ENCODE results near the gene HMGB2.

HMGB2 gene

GRCh38 chr4:173282256-173282562 is 51.9 kb downstream of the HMGB2 start:
- TF ChIP-seq SIN3A (IDR thresholded peaks at IDR 0.05; ENCODE audit: borderline replicate concordance, insufficient read depth, low read length) (no peak), POLR2AphosphoS5 (IDR thresholded peaks at IDR 0.05; ENCODE audit: low read depth, low read length) (no peak), TAF1 (IDR thresholded peaks at IDR 0.05; ENCODE audit: borderline replicate concordance, insufficient read depth, low read length) (no peak), FOXP2 (optimal IDR thresholded peaks at IDR 0.05; ENCODE audit: borderline replicate concordance, extremely low read depth, extremely low read length, insufficient read depth) (no peak), REST (IDR thresholded peaks at IDR 0.05; ENCODE audit: insufficient read depth in 1 of 2, low read depth in 2 of 2, low read length in 2 of 2) (no peak)

GRCh38 chr4:173281406-173282255 is 52.5 kb downstream of the HMGB2 start:
- no peak for TF ChIP-seq SIN3A (IDR thresholded peaks at IDR 0.05; ENCODE audit: borderline replicate concordance, insufficient read depth, low read length)
- TF ChIP-seq POLR2AphosphoS5 (IDR thresholded peaks at IDR 0.05; ENCODE audit: low read depth, low read length) = no peak

Measured in PFSK-1 (cell line).